Endodermal cell (in vitro differentiated cells): ENCODE results near the gene ZNF688. TPM values are rescaled to one million over a fixed set of nuclear protein-coding genes. Genes with fewer than 3 reads are reported as not detected.

Experiments used
- DNase-seq: peaks from one replicate; pipeline ENCODE4 v3.0.0-alpha.2; 2017
- H3K27ac ChIP-seq: 2 replicates; pipeline ENCODE4 v1.5.1; 2013; ENCODE audit warnings: mild to moderate bottlenecking, low read depth, low read length, moderate library complexity
- H3K27me3 ChIP-seq: 2 replicates; pipeline ENCODE4 v1.6.1; 2013; ENCODE audit warnings: mild to moderate bottlenecking, low read length, moderate library complexity; ENCODE audit not compliant: insufficient read depth, control insufficient read depth, poor library complexity, severe bottlenecking
- H3K36me3 ChIP-seq: 2 replicates; pipeline ENCODE4 v1.7.0; 2013; ENCODE audit warnings: mild to moderate bottlenecking, low read length, moderate library complexity; ENCODE audit not compliant: control insufficient read depth, insufficient read depth
- H3K4me1 ChIP-seq: one replicate; pipeline ENCODE4 v1.7.0; 2013; ENCODE audit warnings: low read length; ENCODE audit not compliant: control insufficient read depth, insufficient read depth
- H3K4me3 ChIP-seq: 2 replicates; pipeline ENCODE4 v1.5.1; 2013; ENCODE audit warnings: mild to moderate bottlenecking, low read length, moderate library complexity
- H3K9ac ChIP-seq: 2 replicates; pipeline ENCODE4 v1.6.1; 2013; ENCODE audit warnings: mild to moderate bottlenecking, low read length, moderate library complexity; ENCODE audit not compliant: poor library complexity, severe bottlenecking; ENCODE audit errors: extremely low read depth
- H3K9me3 ChIP-seq: 2 replicates; pipeline ENCODE4 v1.6.1; 2013; ENCODE audit warnings: mild to moderate bottlenecking, low read length, moderate library complexity; ENCODE audit not compliant: control insufficient read depth
- H3K27ac Mint-ChIP-seq: 2 replicates; pipeline ENCODE4 v1.8.0; 2020; ENCODE audit warnings: mixed read lengths
- H3K27me3 Mint-ChIP-seq: 2 replicates; pipeline ENCODE4 v1.8.0; 2021; ENCODE audit warnings: mild to moderate bottlenecking, mixed read lengths; ENCODE audit not compliant: insufficient read depth
- H3K36me3 Mint-ChIP-seq: 2 replicates; pipeline ENCODE4 v1.8.0; 2020; ENCODE audit warnings: low read depth, mixed read lengths
- H3K4me1 Mint-ChIP-seq: 2 replicates; pipeline ENCODE4 v1.8.0; 2020; ENCODE audit warnings: mixed read lengths
- H3K4me3 Mint-ChIP-seq: 2 replicates; pipeline ENCODE4 v1.8.0; 2020; ENCODE audit warnings: mild to moderate bottlenecking, moderate library complexity, mixed read lengths
- H3K9me3 Mint-ChIP-seq: 2 replicates; pipeline ENCODE4 v1.8.0; 2020; ENCODE audit warnings: mild to moderate bottlenecking, mixed read lengths
- CTCF ChIP-seq: fragments of 200-600 bp; sonication (generic); conservative IDR thresholded peaks from 2 replicates; pipeline ENCODE4 v1.5.0; 2021; ENCODE audit warnings: antibody characterized with exemption, mild to moderate bottlenecking
- WGBS, 2 experiments: methylation state at CpG; one replicate each; pipeline versions ENCODE4 v1.1.5 to v1.1.7; 2013; ENCODE audit warnings: missing lambda C conversion rate in 2 of 2, mixed read lengths in 1 of 2; ENCODE audit not compliant: insufficient coverage in 1 of 2, insufficient read length in 1 of 2; 5-methylcytosine and 5-hydroxymethylcytosine counted together
- total RNA-seq, 2 donors: library from RNA; stranded (reverse); fragmentation: NEBNext Ultra II Directional in 1 of 2; extraction: Animal tissue kit (Norgen Biotek cat#: 25700) in 1 of 2; gene quantifications; 2 replicates in 1 of 2; 3 replicates in 1 of 2; pipeline ENCODE4 v1.2.1, GENCODE V29; 2021

The ZNF688 gene
- total RNA-seq, 2 donors from 2014 or later: 6.4 to 7.5 TPM

GRCh38 chr16:30535106-30535776 lies 36.3 kb downstream of the ZNF688 start:
- 12 to 15% methylated on average over 16 to 18 of the region's 18 CpGs for WGBS, 2 experiments
- peak; percentile 61 for DNase-seq
- H3K27ac ChIP-seq: peak overlapping the region; percentile 90

GRCh38 chr16:30534368-30535105 lies 37.0 kb downstream of the ZNF688 start, which contains the start of gene ZNF747:
Gene ZNF747 (minus strand): TSS chr16:30534858. CDS start chr16:30534679, 179 bp downstream.
- 0 to 3% methylated on average over 26 to 70 of the region's 70 CpGs for WGBS, 2 experiments

More at GRCh38 chr16:30535106-30535776, 36.3 kb downstream of the ZNF688 start:
- Mint-ChIP-seq H3K27me3 (no peaks in the 10 kb centered on the region), H3K4me3 (peak overlapping the region; percentile 73), H3K9me3 (no peaks in the 10 kb centered on the region), H3K4me1 (peaks cover 36% of the 10 kb centered on the region), H3K27ac (peak overlapping the region; percentile 96), H3K36me3 (peaks cover 34% of the 10 kb centered on the region)
- Histone ChIP-seq H3K36me3 (peaks cover 20% of the 10 kb centered on the region), H3K4me3 (peak overlapping the region; percentile 88), H3K9me3 (no peaks in the 10 kb centered on the region), H3K4me1 (peaks cover 9% of the 10 kb centered on the region), H3K9ac (peak overlapping the region; percentile 86), H3K27me3 (no peaks in the 10 kb centered on the region)
- TF ChIP-seq CTCF: no peak

More at GRCh38 chr16:30534368-30535105, 37.0 kb downstream of the ZNF688 start, which contains the start of gene ZNF747:
- Mint-ChIP-seq H3K9me3 (no peaks in the 10 kb centered on the region), H3K27me3 (no peaks in the 10 kb centered on the region), H3K4me1 (peaks cover 29% of the 10 kb centered on the region), H3K27ac (peak within 1 kb of the TSS; percentile 96), H3K36me3 (peaks cover 34% of the 10 kb centered on the region), H3K4me3 (peak within 1 kb of the TSS; percentile 73)
- Histone ChIP-seq H3K27me3 (no peaks in the 10 kb centered on the region), H3K4me1 (peaks cover 9% of the 10 kb centered on the region), H3K9me3 (no peaks in the 10 kb centered on the region), H3K27ac (peak within 1 kb of the TSS; percentile 90), H3K9ac (peak within 1 kb of the TSS; percentile 86), H3K4me3 (peak within 1 kb of the TSS; percentile 88), H3K36me3 (peaks cover 20% of the 10 kb centered on the region)
- DNase-seq: peak; percentile 96
- TF ChIP-seq CTCF: peak; percentile 20
